ENCODE measurements around the gene MIEF1. TPM values are rescaled to one million over a fixed set of nuclear protein-coding genes. Genes with fewer than 3 reads are reported as not detected.

The MIEF1 gene
- total and polyA plus RNA-seq, 5 experiments from 2014 or later, result 22.2 to 47.8 (median 35.8) TPM

DNA sequence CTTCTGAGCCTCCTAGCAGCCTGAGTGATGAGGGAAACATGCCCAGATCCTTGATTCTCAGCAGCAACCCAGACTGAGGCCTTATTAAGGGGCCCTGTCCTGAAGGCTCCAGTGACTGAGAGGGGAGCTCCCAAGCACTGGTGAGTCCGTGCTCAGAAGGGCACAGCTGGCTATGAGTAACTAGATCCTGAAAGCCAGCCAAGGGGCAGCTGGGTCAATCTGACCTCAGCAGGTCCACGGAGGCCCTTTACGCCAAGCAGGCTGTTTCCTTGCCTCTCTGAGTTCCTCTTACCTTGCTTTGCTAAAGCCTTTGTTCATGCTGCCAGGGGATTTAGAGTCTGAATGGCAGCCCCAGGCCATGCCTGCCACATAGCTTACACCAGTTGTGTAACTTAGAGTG lies 19.3 kb upstream of the MIEF1 start:
- no peak for ATAC-seq
- POLR2A ChIA-PET, result no interaction called here

DNA sequence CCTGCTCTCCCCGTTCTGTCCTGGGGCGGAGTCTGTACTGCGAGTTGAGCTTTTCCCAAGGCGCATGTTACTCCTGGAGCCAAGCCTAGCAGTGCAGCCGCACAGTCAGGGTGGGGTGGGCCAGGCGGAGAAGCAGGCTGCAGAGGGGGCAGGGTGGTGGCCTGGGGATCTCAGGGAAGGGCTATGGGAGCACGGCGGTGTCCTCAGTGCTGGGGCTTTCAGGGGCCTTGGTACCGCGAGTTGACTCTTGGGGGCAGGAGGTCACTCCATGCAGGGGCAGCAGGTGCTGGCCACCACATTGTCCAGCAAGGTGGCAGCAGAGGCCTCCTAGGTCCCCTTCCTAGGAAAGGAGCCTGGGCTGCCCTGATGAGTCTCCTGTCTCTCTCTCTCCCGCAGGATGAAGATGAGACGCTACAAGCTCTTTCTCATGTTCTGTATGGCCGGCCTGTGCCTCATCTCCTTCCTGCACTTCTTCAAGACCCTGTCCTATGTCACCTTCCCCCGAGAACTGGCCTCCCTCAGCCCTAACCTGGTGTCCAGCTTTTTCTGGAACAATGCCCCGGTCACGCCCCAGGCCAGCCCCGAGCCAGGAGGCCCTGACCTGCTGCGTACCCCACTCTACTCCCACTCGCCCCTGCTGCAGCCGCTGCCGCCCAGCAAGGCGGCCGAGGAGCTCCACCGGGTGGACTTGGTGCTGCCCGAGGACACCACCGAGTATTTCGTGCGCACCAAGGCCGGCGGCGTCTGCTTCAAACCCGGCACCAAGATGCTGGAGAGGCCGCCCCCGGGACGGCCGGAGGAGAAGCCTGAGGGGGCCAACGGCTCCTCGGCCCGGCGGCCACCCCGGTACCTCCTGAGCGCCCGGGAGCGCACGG lies 14.9 kb upstream of the MIEF1 start:
- no peak for DNase-seq
- Mint-ChIP-seq H3K4me1 (peaks cover 6 to 16% (median 8%) of the 10 kb centered on the region in 4 donors), H3K27ac (no peak overlapping the region), H3K4me3 (no peak overlapping the region), H3K9me3 (no peaks in the 10 kb centered on the region), H3K36me3 (no peaks in the 10 kb centered on the region), H3K27me3 (no peaks in the 10 kb centered on the region)
- POLR2A ChIA-PET, result interaction anchor here (0.5 kb wide), 1 partner anchor 34 kb away, joined by 4 read pairs; no protein-coding TSS in a partner anchor
- ATAC-seq, result no peak

More for the DNA sequence above, 19.3 kb upstream of the MIEF1 start:
- Mint-ChIP-seq H3K36me3 (no peaks in the 10 kb centered on the region), H3K9me3 (no peaks in the 10 kb centered on the region), H3K4me1 (peaks cover 0 to 7% (median 0%) of the 10 kb centered on the region in 4 donors), H3K4me3 (no peak overlapping the region), H3K27me3 (no peaks in the 10 kb centered on the region), H3K27ac (no peak overlapping the region)
- DNase-seq, result no peak

DNA sequence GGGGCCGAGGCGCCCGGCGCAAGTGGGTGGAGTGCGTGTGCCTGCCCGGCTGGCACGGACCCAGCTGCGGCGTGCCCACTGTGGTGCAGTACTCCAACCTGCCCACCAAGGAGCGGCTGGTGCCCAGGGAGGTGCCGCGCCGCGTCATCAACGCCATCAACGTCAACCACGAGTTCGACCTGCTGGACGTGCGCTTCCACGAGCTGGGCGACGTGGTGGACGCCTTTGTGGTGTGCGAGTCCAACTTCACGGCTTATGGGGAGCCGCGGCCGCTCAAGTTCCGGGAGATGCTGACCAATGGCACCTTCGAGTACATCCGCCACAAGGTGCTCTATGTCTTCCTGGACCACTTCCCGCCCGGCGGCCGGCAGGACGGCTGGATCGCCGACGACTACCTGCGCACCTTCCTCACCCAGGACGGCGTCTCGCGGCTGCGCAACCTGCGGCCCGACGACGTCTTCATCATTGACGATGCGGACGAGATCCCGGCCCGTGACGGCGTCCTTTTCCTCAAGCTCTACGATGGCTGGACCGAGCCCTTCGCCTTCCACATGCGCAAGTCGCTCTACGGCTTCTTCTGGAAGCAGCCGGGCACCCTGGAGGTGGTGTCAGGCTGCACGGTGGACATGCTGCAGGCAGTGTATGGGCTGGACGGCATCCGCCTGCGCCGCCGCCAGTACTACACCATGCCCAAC lies 14.1 kb upstream of the MIEF1 start:
- POLR2A ChIA-PET, result interaction anchor here (0.7 kb wide), 1 partner anchor 41 kb away, joined by 3 read pairs; no protein-coding TSS in a partner anchor
- DNase-seq (no peak), ATAC-seq (no peak)
- Mint-ChIP-seq H3K27me3 (no peaks in the 10 kb centered on the region), H3K4me1 (peaks cover 6 to 16% (median 8%) of the 10 kb centered on the region in 4 donors), H3K27ac (peak overlapping the region in 1 of 10 donors; percentile 71), H3K36me3 (no peaks in the 10 kb centered on the region), H3K9me3 (no peaks in the 10 kb centered on the region), H3K4me3 (no peak overlapping the region)

- H3K4me1 Mint-ChIP-seq, result peaks cover 10 to 16% (median 13%) of the 10 kb centered on the region in 4 donors
- H3K27me3 Mint-ChIP-seq, result no peaks in the 10 kb centered on the region
- no peak for DNase-seq
- no peak overlapping the region for H3K4me3 Mint-ChIP-seq
- no peak overlapping the region for H3K27ac Mint-ChIP-seq
- POLR2A ChIA-PET, result interaction anchor here (0.7 to 1.1 kb wide), 2 partner anchors 40 to 74 kb away, joined by 3 read pairs; no protein-coding TSS in a partner anchor
- H3K9me3 Mint-ChIP-seq, result no peaks in the 10 kb centered on the region
- ATAC-seq, result no peak
- H3K36me3 Mint-ChIP-seq, result no peaks in the 10 kb centered on the region
These were observed 13.5 kb upstream of the MIEF1 start for GRCh38 chr22:39488563-39489083.

DNA sequence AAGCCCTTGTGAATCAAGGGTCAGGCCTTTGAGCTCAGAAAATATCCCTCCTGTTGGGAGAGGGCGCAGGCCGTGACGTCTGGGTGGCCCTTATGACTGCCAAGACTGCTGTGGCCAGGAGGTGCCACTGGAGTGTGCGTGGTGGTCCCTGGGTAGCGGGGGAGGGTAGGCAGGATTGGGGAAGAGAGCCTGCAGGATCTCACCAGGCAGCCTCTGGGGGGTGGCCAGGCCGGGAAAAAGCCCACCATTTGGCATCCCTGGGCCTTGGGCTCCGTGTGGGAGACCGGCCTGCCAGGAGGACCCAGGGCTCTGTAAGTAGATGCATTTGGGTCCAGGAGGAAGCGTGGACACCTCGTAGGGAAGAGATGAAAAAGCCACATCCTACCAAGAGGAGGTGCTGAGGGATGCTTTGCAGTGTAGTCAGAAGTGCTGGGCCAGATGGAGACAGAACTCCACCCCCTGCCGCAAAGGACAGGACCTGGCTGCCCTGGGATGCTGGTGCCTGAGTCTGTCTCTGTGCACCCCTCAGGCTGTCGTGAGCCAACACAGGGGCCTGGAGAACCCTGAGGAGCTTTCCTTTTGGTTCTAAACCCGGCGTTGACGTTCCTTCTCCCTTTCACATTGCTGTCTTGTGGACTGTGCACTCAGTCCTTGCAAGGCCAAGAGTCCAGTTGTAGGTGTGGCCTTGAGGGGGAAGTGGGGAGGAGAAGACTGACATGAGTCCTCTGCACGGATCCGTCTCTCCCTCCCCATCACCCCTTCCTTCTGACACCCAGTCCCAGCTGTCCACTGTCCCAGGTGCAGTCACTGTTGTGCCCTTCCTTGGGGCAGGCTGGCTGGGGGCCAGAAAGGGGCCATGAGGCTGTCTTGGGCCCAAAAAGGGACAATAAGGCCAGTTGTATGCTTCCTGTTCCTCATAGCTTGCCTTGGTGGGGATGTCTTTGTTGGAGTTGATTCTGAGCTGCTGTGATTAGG lies 12.7 kb upstream of the MIEF1 start:
- POLR2A ChIA-PET, result interaction anchor here (0.6 to 1.8 kb wide), 9 partner anchors 13 to 555 kb away, joined by 3 to 12 read pairs (median 4); partner anchors contain the start of genes ATF4, MIEF1 and TAB1
- no peak for ATAC-seq
- no peaks in the 10 kb centered on the region for H3K36me3 Mint-ChIP-seq
- H3K27me3 Mint-ChIP-seq, result no peaks in the 10 kb centered on the region
- no peak for DNase-seq
- peak overlapping the region in 4 of 10 donors; percentile 51 to 81 (median 71) for H3K4me3 Mint-ChIP-seq
- peak overlapping the region in 4 of 10 donors; percentile 25 to 82 (median 43) for H3K27ac Mint-ChIP-seq
- H3K4me1 Mint-ChIP-seq, result peaks cover 9 to 16% (median 13%) of the 10 kb centered on the region in 4 donors
- no peaks in the 10 kb centered on the region for H3K9me3 Mint-ChIP-seq

- Mint-ChIP-seq H3K27ac (peak overlapping the region in 5 of 10 donors; percentile 25 to 82 (median 59)), H3K4me1 (peaks cover 9 to 16% (median 14%) of the 10 kb centered on the region in 4 donors), H3K9me3 (no peaks in the 10 kb centered on the region), H3K4me3 (peak overlapping the region in 4 of 10 donors; percentile 51 to 81 (median 71)), H3K36me3 (no peaks in the 10 kb centered on the region), H3K27me3 (no peaks in the 10 kb centered on the region)
- DNase-seq (peak; percentile 52 to 88 (median 75)), ATAC-seq (peak; percentile 100)
- POLR2A ChIA-PET, result interaction anchor here (0.6 to 1.8 kb wide), 10 partner anchors 9 to 554 kb away, joined by 3 to 12 read pairs (median 4); partner anchors contain the start of genes ATF4, MIEF1 and TAB1
These were observed 11.8 kb upstream of the MIEF1 start for GRCh38 chr22:39490135-39490798.

DNA sequence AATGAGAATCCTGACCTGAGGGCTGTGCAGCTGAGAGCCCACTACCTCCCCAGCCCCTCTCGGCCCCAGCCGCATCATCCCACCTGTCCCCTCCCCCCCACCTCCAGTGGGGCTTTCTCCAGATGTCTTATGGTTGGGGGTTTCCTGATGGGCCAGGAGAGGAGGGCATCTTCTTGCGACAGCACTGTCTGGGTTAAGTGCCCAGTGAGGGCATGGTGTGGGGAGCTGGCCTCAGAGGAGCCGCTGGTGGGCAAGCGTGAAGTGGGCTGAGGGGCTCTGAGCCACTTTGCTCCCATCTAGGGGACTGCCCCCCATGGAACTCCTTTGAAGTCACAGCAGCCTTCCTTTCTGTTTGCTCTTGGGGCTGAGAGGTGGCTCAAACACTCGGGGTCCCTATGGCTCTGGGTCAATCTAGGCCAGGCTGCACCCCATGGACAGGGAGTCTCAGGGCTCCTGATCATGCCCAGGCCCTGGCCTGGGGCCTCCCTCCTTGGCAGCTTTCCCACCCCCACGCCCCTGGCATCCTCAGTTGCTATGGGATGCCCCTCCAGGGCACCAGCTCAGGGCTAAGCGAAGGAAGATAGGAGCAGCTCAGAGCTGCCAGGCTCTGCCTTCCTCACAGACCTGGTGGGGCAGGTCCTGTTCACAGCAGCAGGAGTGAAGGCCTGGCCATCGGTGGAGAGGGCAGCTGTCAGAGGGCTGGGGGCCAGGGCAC lies 11.0 kb upstream of the MIEF1 start:
- Mint-ChIP-seq H3K9me3 (no peaks in the 10 kb centered on the region), H3K27me3 (no peaks in the 10 kb centered on the region), H3K4me3 (no peak overlapping the region), H3K36me3 (no peaks in the 10 kb centered on the region), H3K27ac (no peak overlapping the region), H3K4me1 (peaks cover 9 to 16% (median 15%) of the 10 kb centered on the region in 4 donors)
- ATAC-seq (no peak), DNase-seq (no peak)
- POLR2A ChIA-PET, result interaction anchor here (0.6 to 1.8 kb wide), 6 partner anchors 9 to 91 kb away, joined by 3 to 12 read pairs (median 4); partner anchors contain the start of genes ATF4, MIEF1 and TAB1

DNA sequence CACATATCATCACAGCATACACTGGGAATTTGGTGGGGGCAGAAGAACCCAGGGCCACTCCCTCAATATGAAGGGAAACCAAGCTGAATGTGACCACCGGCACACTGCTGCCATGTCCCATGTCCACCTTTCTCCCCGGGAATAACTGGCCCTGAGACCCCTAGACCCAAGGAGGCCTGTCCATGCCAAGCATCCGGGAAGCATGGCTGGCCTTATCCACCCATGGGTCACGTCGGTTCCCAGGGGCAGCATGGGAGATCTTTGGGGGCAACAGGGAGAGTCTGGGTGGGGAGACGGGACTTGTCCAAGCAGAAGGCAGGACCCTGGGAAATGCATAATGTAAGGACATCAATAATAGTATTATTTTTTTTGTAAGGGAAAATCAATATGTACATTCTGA lies 10.4 kb upstream of the MIEF1 start:
- Mint-ChIP-seq H3K27me3 (no peaks in the 10 kb centered on the region), H3K27ac (no peak overlapping the region), H3K9me3 (no peaks in the 10 kb centered on the region), H3K36me3 (no peaks in the 10 kb centered on the region), H3K4me1 (peaks cover 9 to 19% (median 16%) of the 10 kb centered on the region in 4 donors), H3K4me3 (no peak overlapping the region)
- ATAC-seq (no peak), DNase-seq (no peak)
- POLR2A ChIA-PET, result interaction anchor here (0.6 to 1.3 kb wide), 2 partner anchors 10 to 57 kb away, joined by 3 to 5 read pairs; no protein-coding TSS in a partner anchor

DNA sequence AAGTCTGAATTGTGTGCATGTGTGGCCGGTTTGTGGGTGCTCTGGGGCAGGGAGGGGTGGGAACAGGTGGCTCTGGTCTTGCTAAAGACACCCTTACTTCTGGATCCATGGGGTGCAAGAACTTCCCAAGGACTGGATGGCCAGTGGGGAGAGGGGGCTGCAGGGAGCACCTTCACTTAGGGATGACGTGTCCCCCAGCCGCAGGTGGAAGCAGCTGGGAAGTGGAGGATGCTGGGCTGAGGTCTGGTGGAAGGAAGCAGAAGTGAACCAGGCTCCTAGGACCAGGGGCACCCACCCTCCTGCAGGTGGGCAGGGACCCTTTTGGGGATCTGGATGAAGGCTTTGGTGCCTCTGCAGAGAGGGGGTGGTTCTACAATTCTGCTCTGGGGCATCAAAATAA lies 9.9 kb upstream of the MIEF1 start:
- Mint-ChIP-seq H3K4me1 (peaks cover 9 to 19% (median 16%) of the 10 kb centered on the region in 4 donors), H3K36me3 (no peaks in the 10 kb centered on the region), H3K27me3 (no peaks in the 10 kb centered on the region), H3K9me3 (no peaks in the 10 kb centered on the region), H3K27ac (no peak overlapping the region), H3K4me3 (no peak overlapping the region)
- POLR2A ChIA-PET, result interaction anchor here (1.3 to 3.1 kb wide), 2 partner anchors 37 to 57 kb away, joined by 3 to 19 read pairs; no protein-coding TSS in a partner anchor
- DNase-seq (no peak), ATAC-seq (no peak)

DNA sequence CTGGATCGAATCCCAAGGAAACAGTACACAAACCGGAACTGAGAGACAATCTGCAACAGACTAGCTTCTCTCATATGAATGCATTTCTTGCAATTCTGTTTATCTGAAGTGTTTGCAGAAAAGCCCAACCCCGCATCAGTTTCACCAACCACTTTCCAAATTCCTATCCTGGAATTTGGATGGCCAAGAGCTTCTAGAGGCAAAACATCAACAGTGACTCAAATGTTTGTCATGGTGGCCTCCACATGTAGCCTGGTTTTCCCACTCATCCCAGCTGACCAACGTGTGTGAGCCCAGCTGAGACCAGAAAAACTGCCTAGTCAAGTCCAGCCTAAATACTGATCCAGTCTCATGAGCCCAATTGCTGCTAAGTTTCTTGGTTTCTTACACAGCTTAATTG lies 8.3 kb upstream of the MIEF1 start:
- Mint-ChIP-seq H3K4me1 (peaks cover 9 to 20% (median 17%) of the 10 kb centered on the region in 4 donors), H3K27ac (peak overlapping the region in 1 of 10 donors; percentile 28), H3K27me3 (no peaks in the 10 kb centered on the region), H3K4me3 (no peak overlapping the region), H3K36me3 (no peaks in the 10 kb centered on the region), H3K9me3 (no peaks in the 10 kb centered on the region)
- POLR2A ChIA-PET, result interaction anchor here (0.5 to 3.1 kb wide), 6 partner anchors 9 to 96 kb away, joined by 3 to 19 read pairs (median 6); partner anchors contain the start of gene ATF4
- ATAC-seq, result no peak
- DNase-seq, result no peak

All from naive thymus-derived CD8-positive, alpha-beta T cell (primary cell).